NB4 (cell line): Measurements from ENCODE around the gene TMEM89.

ENCODE experiments used
- MYC ChIP-seq: IDR thresholded peaks from 2 replicates; pipeline ENCODE4 v1.6.1; 2011; ENCODE audit warnings: low read depth, low read length
- POLR2A ChIP-seq: IDR thresholded peaks from 2 replicates; pipeline ENCODE4 v1.6.1; 2011; ENCODE audit warnings: mild to moderate bottlenecking; ENCODE audit not compliant: insufficient read length; ENCODE audit errors: extremely low read depth
- TF ChIP-seq, protein P1 (sequence below): IDR thresholded peaks from one replicate; pipeline ENCODE4 v1.5.1; 2012; ENCODE audit warnings: low read depth, low read length
- TF ChIP-seq, protein P2 (sequence below): IDR thresholded peaks from 2 replicates; pipeline ENCODE4 v1.6.1; 2011; ENCODE audit warnings: low read depth, low read length

DNA sequence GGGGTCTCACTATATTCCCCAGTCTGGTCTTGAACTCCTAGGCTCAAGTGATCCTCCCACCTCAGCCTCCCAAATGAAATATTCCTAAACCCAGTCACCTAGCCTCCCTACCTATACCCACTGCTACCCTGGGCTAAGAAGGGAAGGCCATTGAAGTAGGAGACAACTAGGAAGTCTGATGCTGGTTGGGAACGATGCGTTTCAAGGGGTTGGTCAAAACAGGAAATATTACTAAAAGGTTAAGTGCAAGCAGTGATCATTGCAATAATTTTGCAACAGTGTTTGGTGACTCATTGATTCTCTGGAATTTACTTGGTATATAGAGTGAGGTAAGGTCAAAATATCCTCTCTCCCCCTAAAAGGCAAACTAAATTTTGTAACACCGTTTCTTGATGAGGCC lies 7.5 kb downstream of the TMEM89 start:
- TF ChIP-seq, protein P1, sequence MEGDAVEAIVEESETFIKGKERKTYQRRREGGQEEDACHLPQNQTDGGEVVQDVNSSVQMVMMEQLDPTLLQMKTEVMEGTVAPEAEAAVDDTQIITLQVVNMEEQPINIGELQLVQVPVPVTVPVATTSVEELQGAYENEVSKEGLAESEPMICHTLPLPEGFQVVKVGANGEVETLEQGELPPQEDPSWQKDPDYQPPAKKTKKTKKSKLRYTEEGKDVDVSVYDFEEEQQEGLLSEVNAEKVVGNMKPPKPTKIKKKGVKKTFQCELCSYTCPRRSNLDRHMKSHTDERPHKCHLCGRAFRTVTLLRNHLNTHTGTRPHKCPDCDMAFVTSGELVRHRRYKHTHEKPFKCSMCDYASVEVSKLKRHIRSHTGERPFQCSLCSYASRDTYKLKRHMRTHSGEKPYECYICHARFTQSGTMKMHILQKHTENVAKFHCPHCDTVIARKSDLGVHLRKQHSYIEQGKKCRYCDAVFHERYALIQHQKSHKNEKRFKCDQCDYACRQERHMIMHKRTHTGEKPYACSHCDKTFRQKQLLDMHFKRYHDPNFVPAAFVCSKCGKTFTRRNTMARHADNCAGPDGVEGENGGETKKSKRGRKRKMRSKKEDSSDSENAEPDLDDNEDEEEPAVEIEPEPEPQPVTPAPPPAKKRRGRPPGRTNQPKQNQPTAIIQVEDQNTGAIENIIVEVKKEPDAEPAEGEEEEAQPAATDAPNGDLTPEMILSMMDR: no peak
- TF ChIP-seq, protein P2, sequence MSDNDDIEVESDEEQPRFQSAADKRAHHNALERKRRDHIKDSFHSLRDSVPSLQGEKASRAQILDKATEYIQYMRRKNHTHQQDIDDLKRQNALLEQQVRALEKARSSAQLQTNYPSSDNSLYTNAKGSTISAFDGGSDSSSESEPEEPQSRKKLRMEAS: no peak
- TF ChIP-seq POLR2A (no peak), MYC (no peak)
